HepG2 (cell line): ENCODE results near the gene DHX32. TPM values are rescaled to one million over a fixed set of nuclear protein-coding genes. Genes with fewer than 3 reads are reported as not detected.
A peak's percentile ranks its signal among the peaks of the same experiment; 100 is the strongest.

ENCODE experiments used
- HNF4G ChIP-seq, 2 experiments: sonication (generic) in 1 of 2; formaldehyde crosslinking in 1 of 2; IDR thresholded peaks; 2 replicates each; pipeline versions ENCODE4 v1.4.0 to v1.6.1; 2011 to 2020; ENCODE audit warnings: borderline replicate concordance in 2 of 2, low read depth in 2 of 2, mild to moderate bottlenecking in 2 of 2, low read length in 1 of 2, missing genetic modification reagents in 1 of 2, moderate library complexity in 1 of 2
- KDM5B ChIP-seq: sonication (generic); formaldehyde crosslinking; IDR thresholded peaks from 2 replicates; pipeline ENCODE4 v1.4.0; 2020; ENCODE audit warnings: missing genetic modification reagents, mild to moderate bottlenecking, borderline replicate concordance
- RAD21 ChIP-seq: fragments of 450-650 bp; formaldehyde crosslinking; IDR thresholded peaks from 2 replicates; pipeline ENCODE4 v1.5.0; 2020; ENCODE audit warnings: mild to moderate bottlenecking
- SOX5 ChIP-seq: IDR thresholded peaks from 2 replicates; pipeline ENCODE4 v1.6.1; 2016; ENCODE audit warnings: borderline replicate concordance
- ZBTB20 ChIP-seq: sonication (generic); formaldehyde crosslinking; IDR thresholded peaks from 2 replicates; pipeline ENCODE4 v1.8.1; 2023; ENCODE audit warnings: missing genetic modification reagents, low read depth, mild to moderate bottlenecking, borderline replicate concordance
- ZNF281 ChIP-seq: sonication (generic); formaldehyde crosslinking; IDR thresholded peaks from 2 replicates; pipeline ENCODE4 v1.4.0; 2020; ENCODE audit warnings: missing genetic modification reagents, borderline replicate concordance
- ZNF350 ChIP-seq: sonication (generic); formaldehyde crosslinking; IDR thresholded peaks from 2 replicates; pipeline ENCODE4 v1.4.0; 2020; ENCODE audit warnings: mild to moderate bottlenecking, low read depth, missing genetic modification reagents, borderline replicate concordance
- ZNF460 ChIP-seq: sonication (generic); formaldehyde crosslinking; IDR thresholded peaks from 2 replicates; pipeline ENCODE4 v1.5.1; 2020; ENCODE audit warnings: missing genetic modification reagents, mild to moderate bottlenecking, borderline replicate concordance
- ZNF605 ChIP-seq: sonication (generic); formaldehyde crosslinking; IDR thresholded peaks from 2 replicates; pipeline ENCODE4 v1.8.0; 2022; ENCODE audit warnings: mild to moderate bottlenecking, missing genetic modification reagents
- polyA plus RNA-seq, 8 experiments: library from polyadenylated mRNA; depleted of rRNA in 3 of 8; stranded (reverse) in 7 of 8; unstranded in 1 of 8; fragments of >200 nt; fragmentation: Illumina TruSeq in 4 of 8; extraction: Trizol in 4 of 8; gene quantifications; 2 replicates each; pipeline versions ENCODE4 v1.2.1 to v1.2.3, GENCODE V29; 2011 to 2016; ENCODE audit warnings: low read depth in 4 of 8, missing spikeins in 1 of 8, mixed read lengths in 1 of 8; ENCODE audit not compliant: insufficient read depth in 1 of 8
- total RNA-seq, 5 experiments: library from RNA; depleted of rRNA; stranded (reverse); fragments of >200 nt; fragmentation: Illumina TruSeq; extraction: Trizol; gene quantifications; 2 replicates each; pipeline ENCODE4 v1.2.3, GENCODE V29; 2016; ENCODE audit warnings: low read depth in 1 of 5
- TF ChIP-seq, protein P1 (sequence below): IDR thresholded peaks from 2 replicates; pipeline ENCODE4 v1.6.1; 2016; ENCODE audit warnings: mild to moderate bottlenecking
- TF ChIP-seq, protein P2 (sequence below): sonication (generic); formaldehyde crosslinking; IDR thresholded peaks from 2 replicates; pipeline ENCODE4 v1.5.1; 2020; ENCODE audit warnings: mild to moderate bottlenecking, missing genetic modification reagents, borderline replicate concordance
- TF ChIP-seq, protein P3 (sequence below): sonication (generic); formaldehyde crosslinking; IDR thresholded peaks from 2 replicates; pipeline ENCODE4 v1.4.0; 2020; ENCODE audit warnings: mild to moderate bottlenecking, missing genetic modification reagents

The DHX32 gene
- total and polyA plus RNA-seq, 2 of the 13 experiments (the other 11 are each of a cell fraction or from before 2014, with no cell fraction given) = 15.5 to 16.5 TPM

DNA sequence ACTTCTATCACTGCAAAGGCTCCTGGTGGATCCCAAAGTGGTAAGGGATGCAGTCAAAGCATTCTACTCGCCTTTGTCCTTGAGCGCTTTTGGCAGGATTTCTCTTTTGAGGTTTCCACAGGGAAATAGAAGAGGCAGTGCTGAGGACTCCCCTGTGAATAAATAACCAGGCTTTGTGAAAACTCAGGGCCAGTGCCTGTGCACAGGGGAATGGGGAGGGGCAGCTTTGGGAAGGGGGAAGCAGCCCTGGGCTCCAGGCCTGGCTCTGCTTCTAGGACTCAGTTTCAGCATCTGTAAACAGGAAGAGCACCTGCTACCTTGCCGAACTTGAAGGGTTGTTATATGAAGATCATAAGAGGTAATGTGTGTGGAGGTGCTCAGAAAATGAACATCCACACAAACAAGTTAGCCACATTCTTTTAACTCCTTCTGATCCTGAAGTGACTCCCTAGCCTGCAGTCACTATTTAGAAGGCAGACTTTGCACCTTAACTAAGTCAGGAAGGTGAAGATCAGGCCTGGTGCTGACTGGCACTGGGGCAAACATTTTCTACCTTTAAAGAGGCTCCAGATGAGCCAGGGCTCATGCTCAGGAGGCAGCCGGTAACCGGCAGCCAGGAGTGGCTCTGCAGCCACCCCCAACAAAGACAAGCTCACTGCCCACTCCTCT, 83.0 kb downstream of the DHX32 start (continued):
- TF ChIP-seq KDM5B (CRISPR knock-in tag) = no peak
- no peak for TF ChIP-seq ZNF460 (CRISPR knock-in tag)
- no peak for TF ChIP-seq ZNF605 (CRISPR knock-in tag)
- TF ChIP-seq, protein P1, sequence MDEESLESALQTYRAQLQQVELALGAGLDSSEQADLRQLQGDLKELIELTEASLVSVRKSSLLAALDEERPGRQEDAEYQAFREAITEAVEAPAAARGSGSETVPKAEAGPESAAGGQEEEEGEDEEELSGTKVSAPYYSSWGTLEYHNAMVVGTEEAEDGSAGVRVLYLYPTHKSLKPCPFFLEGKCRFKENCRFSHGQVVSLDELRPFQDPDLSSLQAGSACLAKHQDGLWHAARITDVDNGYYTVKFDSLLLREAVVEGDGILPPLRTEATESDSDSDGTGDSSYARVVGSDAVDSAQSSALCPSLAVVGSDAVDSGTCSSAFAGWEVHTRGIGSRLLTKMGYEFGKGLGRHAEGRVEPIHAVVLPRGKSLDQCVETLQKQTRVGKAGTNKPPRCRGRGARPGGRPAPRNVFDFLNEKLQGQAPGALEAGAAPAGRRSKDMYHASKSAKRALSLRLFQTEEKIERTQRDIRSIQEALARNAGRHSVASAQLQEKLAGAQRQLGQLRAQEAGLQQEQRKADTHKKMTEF (CRISPR knock-in tag) = 0 out of 2 replicates have a peak, but pooled peaks have one; percentile 30
- TF ChIP-seq, protein P2, sequence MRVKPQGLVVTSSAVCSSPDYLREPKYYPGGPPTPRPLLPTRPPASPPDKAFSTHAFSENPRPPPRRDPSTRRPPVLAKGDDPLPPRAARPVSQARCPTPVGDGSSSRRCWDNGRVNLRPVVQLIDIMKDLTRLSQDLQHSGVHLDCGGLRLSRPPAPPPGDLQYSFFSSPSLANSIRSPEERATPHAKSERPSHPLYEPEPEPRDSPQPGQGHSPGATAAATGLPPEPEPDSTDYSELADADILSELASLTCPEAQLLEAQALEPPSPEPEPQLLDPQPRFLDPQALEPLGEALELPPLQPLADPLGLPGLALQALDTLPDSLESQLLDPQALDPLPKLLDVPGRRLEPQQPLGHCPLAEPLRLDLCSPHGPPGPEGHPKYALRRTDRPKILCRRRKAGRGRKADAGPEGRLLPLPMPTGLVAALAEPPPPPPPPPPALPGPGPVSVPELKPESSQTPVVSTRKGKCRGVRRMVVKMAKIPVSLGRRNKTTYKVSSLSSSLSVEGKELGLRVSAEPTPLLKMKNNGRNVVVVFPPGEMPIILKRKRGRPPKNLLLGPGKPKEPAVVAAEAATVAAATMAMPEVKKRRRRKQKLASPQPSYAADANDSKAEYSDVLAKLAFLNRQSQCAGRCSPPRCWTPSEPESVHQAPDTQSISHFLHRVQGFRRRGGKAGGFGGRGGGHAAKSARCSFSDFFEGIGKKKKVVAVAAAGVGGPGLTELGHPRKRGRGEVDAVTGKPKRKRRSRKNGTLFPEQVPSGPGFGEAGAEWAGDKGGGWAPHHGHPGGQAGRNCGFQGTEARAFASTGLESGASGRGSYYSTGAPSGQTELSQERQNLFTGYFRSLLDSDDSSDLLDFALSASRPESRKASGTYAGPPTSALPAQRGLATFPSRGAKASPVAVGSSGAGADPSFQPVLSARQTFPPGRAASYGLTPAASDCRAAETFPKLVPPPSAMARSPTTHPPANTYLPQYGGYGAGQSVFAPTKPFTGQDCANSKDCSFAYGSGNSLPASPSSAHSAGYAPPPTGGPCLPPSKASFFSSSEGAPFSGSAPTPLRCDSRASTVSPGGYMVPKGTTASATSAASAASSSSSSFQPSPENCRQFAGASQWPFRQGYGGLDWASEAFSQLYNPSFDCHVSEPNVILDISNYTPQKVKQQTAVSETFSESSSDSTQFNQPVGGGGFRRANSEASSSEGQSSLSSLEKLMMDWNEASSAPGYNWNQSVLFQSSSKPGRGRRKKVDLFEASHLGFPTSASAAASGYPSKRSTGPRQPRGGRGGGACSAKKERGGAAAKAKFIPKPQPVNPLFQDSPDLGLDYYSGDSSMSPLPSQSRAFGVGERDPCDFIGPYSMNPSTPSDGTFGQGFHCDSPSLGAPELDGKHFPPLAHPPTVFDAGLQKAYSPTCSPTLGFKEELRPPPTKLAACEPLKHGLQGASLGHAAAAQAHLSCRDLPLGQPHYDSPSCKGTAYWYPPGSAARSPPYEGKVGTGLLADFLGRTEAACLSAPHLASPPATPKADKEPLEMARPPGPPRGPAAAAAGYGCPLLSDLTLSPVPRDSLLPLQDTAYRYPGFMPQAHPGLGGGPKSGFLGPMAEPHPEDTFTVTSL (CRISPR knock-in tag) = peak; percentile 49; the same call in 1 of the 2 replicates
- TF ChIP-seq, protein P3, sequence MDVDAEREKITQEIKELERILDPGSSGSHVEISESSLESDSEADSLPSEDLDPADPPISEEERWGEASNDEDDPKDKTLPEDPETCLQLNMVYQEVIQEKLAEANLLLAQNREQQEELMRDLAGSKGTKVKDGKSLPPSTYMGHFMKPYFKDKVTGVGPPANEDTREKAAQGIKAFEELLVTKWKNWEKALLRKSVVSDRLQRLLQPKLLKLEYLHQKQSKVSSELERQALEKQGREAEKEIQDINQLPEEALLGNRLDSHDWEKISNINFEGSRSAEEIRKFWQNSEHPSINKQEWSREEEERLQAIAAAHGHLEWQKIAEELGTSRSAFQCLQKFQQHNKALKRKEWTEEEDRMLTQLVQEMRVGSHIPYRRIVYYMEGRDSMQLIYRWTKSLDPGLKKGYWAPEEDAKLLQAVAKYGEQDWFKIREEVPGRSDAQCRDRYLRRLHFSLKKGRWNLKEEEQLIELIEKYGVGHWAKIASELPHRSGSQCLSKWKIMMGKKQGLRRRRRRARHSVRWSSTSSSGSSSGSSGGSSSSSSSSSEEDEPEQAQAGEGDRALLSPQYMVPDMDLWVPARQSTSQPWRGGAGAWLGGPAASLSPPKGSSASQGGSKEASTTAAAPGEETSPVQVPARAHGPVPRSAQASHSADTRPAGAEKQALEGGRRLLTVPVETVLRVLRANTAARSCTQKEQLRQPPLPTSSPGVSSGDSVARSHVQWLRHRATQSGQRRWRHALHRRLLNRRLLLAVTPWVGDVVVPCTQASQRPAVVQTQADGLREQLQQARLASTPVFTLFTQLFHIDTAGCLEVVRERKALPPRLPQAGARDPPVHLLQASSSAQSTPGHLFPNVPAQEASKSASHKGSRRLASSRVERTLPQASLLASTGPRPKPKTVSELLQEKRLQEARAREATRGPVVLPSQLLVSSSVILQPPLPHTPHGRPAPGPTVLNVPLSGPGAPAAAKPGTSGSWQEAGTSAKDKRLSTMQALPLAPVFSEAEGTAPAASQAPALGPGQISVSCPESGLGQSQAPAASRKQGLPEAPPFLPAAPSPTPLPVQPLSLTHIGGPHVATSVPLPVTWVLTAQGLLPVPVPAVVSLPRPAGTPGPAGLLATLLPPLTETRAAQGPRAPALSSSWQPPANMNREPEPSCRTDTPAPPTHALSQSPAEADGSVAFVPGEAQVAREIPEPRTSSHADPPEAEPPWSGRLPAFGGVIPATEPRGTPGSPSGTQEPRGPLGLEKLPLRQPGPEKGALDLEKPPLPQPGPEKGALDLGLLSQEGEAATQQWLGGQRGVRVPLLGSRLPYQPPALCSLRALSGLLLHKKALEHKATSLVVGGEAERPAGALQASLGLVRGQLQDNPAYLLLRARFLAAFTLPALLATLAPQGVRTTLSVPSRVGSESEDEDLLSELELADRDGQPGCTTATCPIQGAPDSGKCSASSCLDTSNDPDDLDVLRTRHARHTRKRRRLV = no peak
- peak; percentile 34; the same call in 1 of the 2 replicates for TF ChIP-seq ZBTB20
- 0 out of 2 replicates have a peak, but pooled peaks have one; percentile 34 for TF ChIP-seq SOX5 (CRISPR knock-in tag)
- peak; percentile 4; the same call in 1 of the 2 replicates for TF ChIP-seq HNF4G (IDR thresholded peaks at IDR 0.05; ENCODE audit: borderline replicate concordance, low read depth, low read length)
- no peak for TF ChIP-seq HNF4G (CRISPR knock-in tag; IDR thresholded peaks at IDR 0.05; ENCODE audit: borderline replicate concordance, low read depth)
- TF ChIP-seq ZNF281 (CRISPR knock-in tag) = peak; percentile 8; the same call in 1 of the 2 replicates
- TF ChIP-seq ZNF350 (CRISPR knock-in tag) = 0 out of 2 replicates have a peak, but pooled peaks have one; percentile 32
- no peak for TF ChIP-seq RAD21 (CRISPR knock-in tag)
